ENCODE results near the gene LRFN4.
"Not testable (repeated sequence)": the region's sequence is repeated elsewhere in the genome, so short reads cannot be mapped to it uniquely, and the experiment has no call there.

Gene LRFN4

GRCh38 chr11:66823700-66824099, 33.2 kb upstream of the LRFN4 start:
- Histone ChIP-seq H2BK120ac (ENCODE audit: low read depth, low read length) (no peak overlapping the region), H3K27ac (replicated peaks; ENCODE audit: low read length) (no peak overlapping the region), H4K8ac (ENCODE audit: low read depth, low read length) (no peak overlapping the region), H3K4me3 (ENCODE audit: low read length in 2 of 2) (no peak overlapping the region), H3K18ac (ENCODE audit: low read length) (no peak overlapping the region), H3K36me3 (replicated peaks in 1 of 2; ENCODE audit: control insufficient read depth in 2 of 2, insufficient read depth in 2 of 2, low read length in 2 of 2) (peaks cover 3 to 28% of the 10 kb centered on the region in 2 donors), H3K9ac (ENCODE audit: low read depth, low read length, poor library complexity) (no peak overlapping the region), H3K4me2 (ENCODE audit: insufficient read depth, low read length, poor library complexity, severe bottlenecking) (no peak overlapping the region), H3K4me1 (ENCODE audit: control insufficient read depth in 2 of 2, insufficient read depth in 1 of 2, low read depth in 1 of 2, low read length in 2 of 2) (peaks cover 0 to 9% of the 10 kb centered on the region in 2 donors), H3K27me3 (ENCODE audit: control insufficient read depth in 3 of 3, insufficient read depth in 3 of 3, low read depth in 1 of 3, low read length in 3 of 3) (no peaks in the 10 kb centered on the region), H3K14ac (ENCODE audit: low read length) (no peak overlapping the region), H2AFZ (ENCODE audit: low read length) (no peak overlapping the region), H2AK5ac (ENCODE audit: low read depth, low read length) (no peak overlapping the region), H4K91ac (ENCODE audit: low read depth, low read length, poor library complexity) (no peak overlapping the region), H3K4ac (ENCODE audit: low read length) (no peak overlapping the region), H2BK12ac (ENCODE audit: low read length) (no peak overlapping the region), H2BK5ac (ENCODE audit: low read length) (no peak overlapping the region), H3K9me3 (replicated peaks in 1 of 2; ENCODE audit: control insufficient read depth in 2 of 2, insufficient read depth in 1 of 2, low read depth in 1 of 2, low read length in 2 of 2) (no peaks in the 10 kb centered on the region), H3K23ac (ENCODE audit: low read depth, low read length, poor library complexity) (no peak overlapping the region), H3K79me1 (ENCODE audit: low read depth, low read length) (no peaks in the 10 kb centered on the region), H2BK15ac (ENCODE audit: low read length) (no peak overlapping the region)
- WGBS, 2 donors (ENCODE audit: extremely low coverage in 2 of 2, insufficient read length in 2 of 2, insufficient replicate concordance in 1 of 2) = no CpG with 5 or more reads among the region's 4 CpGs
- no peak for DNase-seq (ENCODE audit: low spot score)

- H3K4me3 ChIP-seq (ENCODE audit: low read length in 2 of 2); H3K18ac ChIP-seq (ENCODE audit: low read length); H2BK15ac ChIP-seq (ENCODE audit: low read length); H4K8ac ChIP-seq (ENCODE audit: low read depth, low read length); H4K91ac ChIP-seq (ENCODE audit: low read depth, low read length, poor library complexity); H2BK120ac ChIP-seq (ENCODE audit: low read depth, low read length); H2BK12ac ChIP-seq (ENCODE audit: low read length); H3K9ac ChIP-seq (ENCODE audit: low read depth, low read length, poor library complexity); H3K79me1 ChIP-seq (ENCODE audit: low read depth, low read length); H3K4me1 ChIP-seq (ENCODE audit: control insufficient read depth in 2 of 2, insufficient read depth in 1 of 2, low read depth in 1 of 2, low read length in 2 of 2); DNase-seq (ENCODE audit: low spot score); H3K14ac ChIP-seq (ENCODE audit: low read length); H2AK5ac ChIP-seq (ENCODE audit: low read depth, low read length); H2AFZ ChIP-seq (ENCODE audit: low read length); H2BK5ac ChIP-seq (ENCODE audit: low read length); H3K4me2 ChIP-seq (ENCODE audit: insufficient read depth, low read length, poor library complexity, severe bottlenecking); H3K27me3 ChIP-seq (ENCODE audit: control insufficient read depth in 3 of 3, insufficient read depth in 3 of 3, low read depth in 1 of 3, low read length in 3 of 3); H3K9me3 ChIP-seq (replicated peaks in 1 of 2; ENCODE audit: control insufficient read depth in 2 of 2, insufficient read depth in 1 of 2, low read depth in 1 of 2, low read length in 2 of 2); H3K27ac ChIP-seq (replicated peaks; ENCODE audit: low read length); H3K4ac ChIP-seq (ENCODE audit: low read length); H3K23ac ChIP-seq (ENCODE audit: low read depth, low read length, poor library complexity): not testable (repeated sequence)
- no CpG with 5 or more reads among the region's 4 CpGs for WGBS, 2 donors (ENCODE audit: extremely low coverage in 2 of 2, insufficient read length in 2 of 2, insufficient replicate concordance in 1 of 2)
- H3K36me3 ChIP-seq (replicated peaks in 1 of 2; ENCODE audit: control insufficient read depth in 2 of 2, insufficient read depth in 2 of 2, low read length in 2 of 2) = peaks cover 3 to 31% of the 10 kb centered on the region in 2 donors
Measured at GRCh38 chr11:66824573-66824972, 32.3 kb upstream of the LRFN4 start.

GRCh38 chr11:66834539-66834845, 22.4 kb upstream of the LRFN4 start:
- Histone ChIP-seq H3K36me3 (replicated peaks in 1 of 2; ENCODE audit: control insufficient read depth in 2 of 2, insufficient read depth in 2 of 2, low read length in 2 of 2) (peaks cover 9 to 37% of the 10 kb centered on the region in 2 donors), H3K14ac (ENCODE audit: low read length) (no peak overlapping the region), H4K8ac (ENCODE audit: low read depth, low read length) (no peak overlapping the region), H3K4me2 (ENCODE audit: insufficient read depth, low read length, poor library complexity, severe bottlenecking) (no peak overlapping the region), H3K79me1 (ENCODE audit: low read depth, low read length) (no peaks in the 10 kb centered on the region), H3K27ac (replicated peaks; ENCODE audit: low read length) (no peak overlapping the region), H3K27me3 (ENCODE audit: control insufficient read depth in 3 of 3, insufficient read depth in 3 of 3, low read depth in 1 of 3, low read length in 3 of 3) (no peaks in the 10 kb centered on the region), H3K4me3 (ENCODE audit: low read length in 2 of 2) (no peak overlapping the region), H3K18ac (ENCODE audit: low read length) (no peak overlapping the region), H3K9me3 (replicated peaks in 1 of 2; ENCODE audit: control insufficient read depth in 2 of 2, insufficient read depth in 1 of 2, low read depth in 1 of 2, low read length in 2 of 2) (no peaks in the 10 kb centered on the region), H2BK15ac (ENCODE audit: low read length) (no peak overlapping the region), H2BK12ac (ENCODE audit: low read length) (no peak overlapping the region), H2BK120ac (ENCODE audit: low read depth, low read length) (no peak overlapping the region), H4K91ac (ENCODE audit: low read depth, low read length, poor library complexity) (no peak overlapping the region), H3K4me1 (ENCODE audit: control insufficient read depth in 2 of 2, insufficient read depth in 1 of 2, low read depth in 1 of 2, low read length in 2 of 2) (no peaks in the 10 kb centered on the region), H2AK5ac (ENCODE audit: low read depth, low read length) (no peak overlapping the region), H3K9ac (ENCODE audit: low read depth, low read length, poor library complexity) (no peak overlapping the region), H3K23ac (ENCODE audit: low read depth, low read length, poor library complexity) (no peak overlapping the region), H2AFZ (ENCODE audit: low read length) (no peak overlapping the region), H3K4ac (ENCODE audit: low read length) (no peak overlapping the region), H2BK5ac (ENCODE audit: low read length) (no peak overlapping the region)
- no CpG with 5 or more reads among the region's 4 CpGs for WGBS, 2 donors (ENCODE audit: extremely low coverage in 2 of 2, insufficient read length in 2 of 2, insufficient replicate concordance in 1 of 2)
- DNase-seq (ENCODE audit: low spot score) = no peak

GRCh38 chr11:66834943-66835342, 21.9 kb upstream of the LRFN4 start:
- H3K27me3 ChIP-seq (ENCODE audit: control insufficient read depth in 3 of 3, insufficient read depth in 3 of 3, low read depth in 1 of 3, low read length in 3 of 3) = no peaks in the 10 kb centered on the region
- H2BK12ac ChIP-seq (ENCODE audit: low read length) = no peak overlapping the region
- H3K9me3 ChIP-seq (replicated peaks in 1 of 2; ENCODE audit: control insufficient read depth in 2 of 2, insufficient read depth in 1 of 2, low read depth in 1 of 2, low read length in 2 of 2) = no peaks in the 10 kb centered on the region
- no peak overlapping the region for H3K14ac ChIP-seq (ENCODE audit: low read length)
- H2BK120ac ChIP-seq (ENCODE audit: low read depth, low read length) = no peak overlapping the region
- no peak for DNase-seq (ENCODE audit: low spot score)
- no peak overlapping the region for H3K18ac ChIP-seq (ENCODE audit: low read length)
- no peak overlapping the region for H3K27ac ChIP-seq (replicated peaks; ENCODE audit: low read length)
- no peak overlapping the region for H4K91ac ChIP-seq (ENCODE audit: low read depth, low read length, poor library complexity)
- no peaks in the 10 kb centered on the region for H3K79me1 ChIP-seq (ENCODE audit: low read depth, low read length)
- no peak overlapping the region for H2BK5ac ChIP-seq (ENCODE audit: low read length)
- no peak overlapping the region for H3K9ac ChIP-seq (ENCODE audit: low read depth, low read length, poor library complexity)
- H3K23ac ChIP-seq (ENCODE audit: low read depth, low read length, poor library complexity) = no peak overlapping the region
- WGBS, 2 donors (ENCODE audit: extremely low coverage in 2 of 2, insufficient read length in 2 of 2, insufficient replicate concordance in 1 of 2) = no CpG with 5 or more reads among the region's 5 CpGs
- H3K4ac ChIP-seq (ENCODE audit: low read length) = no peak overlapping the region
- H2BK15ac ChIP-seq (ENCODE audit: low read length) = no peak overlapping the region
- H2AK5ac ChIP-seq (ENCODE audit: low read depth, low read length) = no peak overlapping the region
- H3K36me3 ChIP-seq (replicated peaks in 1 of 2; ENCODE audit: control insufficient read depth in 2 of 2, insufficient read depth in 2 of 2, low read length in 2 of 2) = peaks cover 9 to 38% of the 10 kb centered on the region in 2 donors
- H3K4me3 ChIP-seq (ENCODE audit: low read length in 2 of 2) = no peak overlapping the region
- no peak overlapping the region for H4K8ac ChIP-seq (ENCODE audit: low read depth, low read length)
- no peak overlapping the region for H2AFZ ChIP-seq (ENCODE audit: low read length)
- no peaks in the 10 kb centered on the region for H3K4me1 ChIP-seq (ENCODE audit: control insufficient read depth in 2 of 2, insufficient read depth in 1 of 2, low read depth in 1 of 2, low read length in 2 of 2)
- no peak overlapping the region for H3K4me2 ChIP-seq (ENCODE audit: insufficient read depth, low read length, poor library complexity, severe bottlenecking)

All from neuronal stem cell (in vitro differentiated cells).